HepG2 (cell line): Measurements from ENCODE around the gene PLCXD3. TPM values are rescaled to one million over a fixed set of nuclear protein-coding genes. Genes with fewer than 3 reads are reported as not detected.

Source experiments
- GMEB1 ChIP-seq: sonication (generic); formaldehyde crosslinking; IDR thresholded peaks from 2 replicates; pipeline ENCODE4 v1.5.1; 2020; ENCODE audit warnings: missing genetic modification reagents, mild to moderate bottlenecking, borderline replicate concordance
- NR1H2 ChIP-seq: sonication (generic); formaldehyde crosslinking; IDR thresholded peaks from 2 replicates; pipeline ENCODE4 v1.8.1; 2022; ENCODE audit warnings: low read depth, missing genetic modification reagents, borderline replicate concordance
- SPEN ChIP-seq: sonication (generic); formaldehyde crosslinking; IDR thresholded peaks from 2 replicates; pipeline ENCODE4 v1.5.1; 2020; ENCODE audit warnings: low read depth, mild to moderate bottlenecking, missing genetic modification reagents
- ZBTB1 ChIP-seq: sonication (generic); formaldehyde crosslinking; IDR thresholded peaks from 2 replicates; pipeline ENCODE4 v1.4.0; 2020; ENCODE audit warnings: missing genetic modification reagents, borderline replicate concordance
- ZNF318 ChIP-seq: sonication (generic); formaldehyde crosslinking; IDR thresholded peaks from 2 replicates; pipeline ENCODE4 v1.4.0; 2020; ENCODE audit warnings: mild to moderate bottlenecking, missing genetic modification reagents
- ZNF550 ChIP-seq: sonication (generic); formaldehyde crosslinking; IDR thresholded peaks from 2 replicates; pipeline ENCODE4 v1.4.0; 2020; ENCODE audit warnings: mild to moderate bottlenecking, missing genetic modification reagents, borderline replicate concordance
- polyA plus RNA-seq, 8 experiments: library from polyadenylated mRNA; depleted of rRNA in 3 of 8; stranded (reverse) in 7 of 8; unstranded in 1 of 8; fragments of >200 nt; fragmentation: Illumina TruSeq in 4 of 8; extraction: Trizol in 4 of 8; gene quantifications; 2 replicates each; pipeline versions ENCODE4 v1.2.1 to v1.2.3, GENCODE V29; 2011 to 2016; ENCODE audit warnings: low read depth in 4 of 8, missing spikeins in 1 of 8, mixed read lengths in 1 of 8; ENCODE audit not compliant: insufficient read depth in 1 of 8
- total RNA-seq, 5 experiments: library from RNA; depleted of rRNA; stranded (reverse); fragments of >200 nt; fragmentation: Illumina TruSeq; extraction: Trizol; gene quantifications; 2 replicates each; pipeline ENCODE4 v1.2.3, GENCODE V29; 2016; ENCODE audit warnings: low read depth in 1 of 5

PLCXD3 gene
- total and polyA plus RNA-seq, 2 of the 13 experiments (the other 11 are each of a cell fraction or from before 2014, with no cell fraction given): not detected

GRCh38 chr5:41532485-41532884, 22.1 kb upstream of the PLCXD3 start (continued):
- TF ChIP-seq ZNF318 (CRISPR knock-in tag): no peak
- no peak for TF ChIP-seq ZNF550
- no peak for TF ChIP-seq NR1H2
- no peak for TF ChIP-seq GMEB1 (CRISPR knock-in tag)
- no peak for TF ChIP-seq SPEN (CRISPR knock-in tag)
- TF ChIP-seq ZBTB1 (CRISPR knock-in tag): no peak
